Fibroblast of pulmonary artery (primary cell): ENCODE measurements around the gene IL12RB1.

ENCODE experiments used
- DNase-seq: peaks from one replicate; pipeline ENCODE4 v3.0.0-alpha.2; 2010; ENCODE audit warnings: low read depth
- H3K4me3 ChIP-seq: replicated peaks from 2 replicates; pipeline ENCODE4 v1.5.1; 2011; ENCODE audit warnings: low read depth, mild to moderate bottlenecking, control low read depth, low read length, moderate library complexity
- CTCF ChIP-seq: IDR thresholded peaks from 2 replicates; pipeline ENCODE4 v1.5.1; 2011; ENCODE audit warnings: mild to moderate bottlenecking, control low read depth, low read length, inconsistent platforms; ENCODE audit errors: missing control alignments

Gene IL12RB1

GRCh38 chr19:18029617-18030338 is 57.0 kb downstream of the IL12RB1 start:
- H3K4me3 ChIP-seq: no peak overlapping the region
- peak; percentile 36 for DNase-seq
- no peak for TF ChIP-seq CTCF

GRCh38 chr19:18027151-18027550 is 59.6 kb downstream of the IL12RB1 start:
- DNase-seq: no peak
- no peak for TF ChIP-seq CTCF
- no peak overlapping the region for H3K4me3 ChIP-seq

GRCh38 chr19:18023622-18024251 is 63.0 kb downstream of the IL12RB1 start:
- H3K4me3 ChIP-seq: no peak overlapping the region
- no peak for TF ChIP-seq CTCF
- DNase-seq: peak; percentile 84

GRCh38 chr19:18021121-18021755 is 65.5 kb downstream of the IL12RB1 start:
- no peak for TF ChIP-seq CTCF
- H3K4me3 ChIP-seq: no peak overlapping the region
- DNase-seq: peak; percentile 92

- TF ChIP-seq CTCF: no peak
- no peak overlapping the region for H3K4me3 ChIP-seq
- DNase-seq: peak; percentile 52
These were observed 66.3 kb downstream of the IL12RB1 start for GRCh38 chr19:18020212-18021085.

GRCh38 chr19:18017275-18018083 is 69.3 kb downstream of the IL12RB1 start:
- H3K4me3 ChIP-seq: no peak overlapping the region
- DNase-seq: no peak

More at GRCh38 chr19:18017275-18018083, 69.3 kb downstream of the IL12RB1 start:
- TF ChIP-seq CTCF: no peak
